HepG2 (cell line): ENCODE measurements around the gene NAA35. TPM values are rescaled to one million over a fixed set of nuclear protein-coding genes. Genes with fewer than 3 reads are reported as not detected.

Experiments used
- ATAD3A ChIP-seq: sonication (generic); formaldehyde crosslinking; IDR thresholded peaks from 2 replicates; pipeline ENCODE4 v1.4.0; 2020; ENCODE audit warnings: missing genetic modification reagents
- BCL6 ChIP-seq: IDR thresholded peaks from 2 replicates; pipeline ENCODE4 v1.6.1; 2016; ENCODE audit warnings: missing genetic modification reagents, missing compliant biosample characterization
- BORCS8-MEF2B ChIP-seq: sonication (generic); formaldehyde crosslinking; IDR thresholded peaks from 2 replicates; pipeline ENCODE4 v1.8.0; 2022; ENCODE audit warnings: mild to moderate bottlenecking, missing genetic modification reagents
- CSRNP2 ChIP-seq: sonication (generic); formaldehyde crosslinking; conservative IDR thresholded peaks from 2 replicates; pipeline ENCODE4 v1.8.0; 2022; ENCODE audit warnings: low read depth, missing genetic modification reagents
- GATAD1 ChIP-seq: IDR thresholded peaks from 2 replicates; pipeline ENCODE4 v1.6.1; 2016; ENCODE audit warnings: missing genetic modification reagents, missing compliant biosample characterization
- HMG20B ChIP-seq: conservative IDR thresholded peaks from 2 replicates; pipeline ENCODE4 v1.6.1; 2016; ENCODE audit warnings: missing genetic modification reagents, missing compliant biosample characterization
- KAT2B ChIP-seq: fragments of 150-350 bp; IDR thresholded peaks from 2 replicates; pipeline ENCODE4 v1.6.1; 2014; ENCODE audit warnings: low read depth, low read length, borderline replicate concordance
- MTERF4 ChIP-seq: sonication (generic); formaldehyde crosslinking; IDR thresholded peaks from 2 replicates; pipeline ENCODE4 v1.8.0; 2023; ENCODE audit warnings: mild to moderate bottlenecking, missing genetic modification reagents
- PLSCR1 ChIP-seq: sonication (generic); formaldehyde crosslinking; IDR thresholded peaks from 2 replicates; pipeline ENCODE4 v1.5.0; 2020; ENCODE audit warnings: missing genetic modification reagents, mild to moderate bottlenecking, borderline replicate concordance
- RBFOX2 ChIP-seq: fragments of 200-400 bp; formaldehyde crosslinking; IDR thresholded peaks from 2 replicates; pipeline ENCODE4 v1.6.1; 2017; ENCODE audit warnings: low read depth, mild to moderate bottlenecking, low read length
- SAP130 ChIP-seq: IDR thresholded peaks from 2 replicates; pipeline ENCODE4 v1.6.1; 2016; ENCODE audit warnings: low read depth
- TEAD3 ChIP-seq: optimal IDR thresholded peaks from 2 replicates; pipeline ENCODE3; 2016; ENCODE audit warnings: borderline replicate concordance
- WIZ ChIP-seq: sonication (generic); formaldehyde crosslinking; IDR thresholded peaks from 2 replicates; pipeline ENCODE4 v1.5.1; 2020; ENCODE audit warnings: mild to moderate bottlenecking, missing genetic modification reagents
- ZNF607 ChIP-seq: sonication (generic); formaldehyde crosslinking; IDR thresholded peaks from 2 replicates; pipeline ENCODE4 v1.5.1; 2020; ENCODE audit warnings: missing genetic modification reagents, mild to moderate bottlenecking, borderline replicate concordance
- ZNF646 ChIP-seq: sonication (generic); formaldehyde crosslinking; IDR thresholded peaks from 2 replicates; pipeline ENCODE4 v1.9.0; 2021; ENCODE audit warnings: mild to moderate bottlenecking, missing genetic modification reagents
- ZNF891 ChIP-seq: sonication (generic); formaldehyde crosslinking; IDR thresholded peaks from 2 replicates; pipeline ENCODE4 v1.5.0; 2020; ENCODE audit warnings: mild to moderate bottlenecking, missing genetic modification reagents
- ZSCAN30 ChIP-seq: sonication (generic); formaldehyde crosslinking; IDR thresholded peaks from 2 replicates; pipeline ENCODE4 v1.5.0; 2020; ENCODE audit warnings: mild to moderate bottlenecking, missing genetic modification reagents
- ZSCAN31 ChIP-seq: sonication (generic); formaldehyde crosslinking; IDR thresholded peaks from 2 replicates; pipeline ENCODE4 v1.5.0; 2020; ENCODE audit warnings: low read depth, mild to moderate bottlenecking, missing genetic modification reagents
- polyA plus RNA-seq, 8 experiments: library from polyadenylated mRNA; depleted of rRNA in 3 of 8; stranded (reverse) in 7 of 8; unstranded in 1 of 8; fragments of >200 nt; fragmentation: Illumina TruSeq in 4 of 8; extraction: Trizol in 4 of 8; gene quantifications; 2 replicates each; pipeline versions ENCODE4 v1.2.1 to v1.2.3, GENCODE V29; 2011 to 2016; ENCODE audit warnings: low read depth in 4 of 8, missing spikeins in 1 of 8, mixed read lengths in 1 of 8; ENCODE audit not compliant: insufficient read depth in 1 of 8
- total RNA-seq, 5 experiments: library from RNA; depleted of rRNA; stranded (reverse); fragments of >200 nt; fragmentation: Illumina TruSeq; extraction: Trizol; gene quantifications; 2 replicates each; pipeline ENCODE4 v1.2.3, GENCODE V29; 2016; ENCODE audit warnings: low read depth in 1 of 5
- TF ChIP-seq, protein P1 (sequence below): sonication (generic); formaldehyde crosslinking; IDR thresholded peaks from 2 replicates; pipeline ENCODE4 v1.8.0; 2022; ENCODE audit warnings: mild to moderate bottlenecking, missing genetic modification reagents, moderate library complexity

Gene NAA35
- total and polyA plus RNA-seq, 2 of the 13 experiments (the other 11 are each of a cell fraction or from before 2014, with no cell fraction given) = 21.6 to 28.9 TPM

DNA sequence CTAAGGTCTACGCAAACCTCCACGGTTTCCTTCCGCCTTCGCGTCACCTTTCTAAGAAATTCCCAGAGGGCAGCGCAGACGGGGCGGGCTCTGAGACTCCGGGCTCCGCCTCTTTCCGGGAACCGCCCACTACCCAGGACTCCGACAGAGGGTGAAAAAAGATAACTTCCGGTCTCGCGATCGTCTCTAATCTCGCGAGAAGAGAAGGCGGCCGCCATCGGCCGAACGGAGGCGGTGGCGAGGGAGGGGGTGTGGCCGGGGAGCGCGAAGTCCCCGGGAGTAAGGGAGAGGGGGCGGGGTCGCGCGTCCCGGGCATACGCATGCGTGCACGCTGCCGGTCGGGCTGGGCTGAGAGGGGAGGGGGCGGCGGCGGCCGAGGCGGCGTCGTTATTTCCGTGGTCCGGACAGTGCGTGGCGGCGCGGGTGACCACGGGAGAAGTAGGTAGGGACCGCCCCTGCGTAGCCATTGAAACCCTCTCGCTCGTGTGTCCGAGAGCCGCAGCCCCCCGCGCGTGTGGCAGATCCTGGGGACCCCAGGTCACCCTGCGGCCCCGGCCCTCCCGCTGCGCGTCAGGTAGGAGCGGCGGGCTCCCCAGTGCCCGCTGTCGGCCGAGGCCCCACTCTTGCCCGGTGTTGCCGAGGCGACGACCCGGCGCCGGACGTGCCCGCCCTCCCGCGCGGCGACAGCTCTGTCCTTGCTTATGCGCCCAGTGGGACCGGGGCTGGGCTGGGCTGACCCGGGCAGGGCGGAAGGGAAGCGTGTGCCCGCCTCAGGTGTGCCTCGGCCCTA is at the start of gene NAA35 (continued):
- TF ChIP-seq RBFOX2 (peak; percentile 91), BORCS8-MEF2B (CRISPR knock-in tag) (peak; percentile 45; the same call in 1 of the 2 replicates), TEAD3 (CRISPR knock-in tag) (no peak), ZNF891 (CRISPR knock-in tag) (peak; percentile 67; the same call in 1 of the 2 replicates), CSRNP2 (no peak), ATAD3A (no peak), WIZ (CRISPR knock-in tag) (no peak), ZSCAN30 (CRISPR knock-in tag) (no peak), SAP130 (CRISPR knock-in tag) (peak; percentile 87), GATAD1 (CRISPR knock-in tag) (peak; percentile 68; the same call in 1 of the 2 replicates), KAT2B (no peak), ZNF607 (CRISPR knock-in tag) (peak; percentile 42; the same call in 1 of the 2 replicates), BCL6 (CRISPR knock-in tag) (peak; percentile 99), PLSCR1 (CRISPR knock-in tag) (no peak), HMG20B (CRISPR knock-in tag) (no peak), ZSCAN31 (peak; percentile 78), ZNF646 (CRISPR knock-in tag) (no peak), MTERF4 (peak; percentile 68; the same call in 1 of the 2 replicates)
- TF ChIP-seq, protein P1, sequence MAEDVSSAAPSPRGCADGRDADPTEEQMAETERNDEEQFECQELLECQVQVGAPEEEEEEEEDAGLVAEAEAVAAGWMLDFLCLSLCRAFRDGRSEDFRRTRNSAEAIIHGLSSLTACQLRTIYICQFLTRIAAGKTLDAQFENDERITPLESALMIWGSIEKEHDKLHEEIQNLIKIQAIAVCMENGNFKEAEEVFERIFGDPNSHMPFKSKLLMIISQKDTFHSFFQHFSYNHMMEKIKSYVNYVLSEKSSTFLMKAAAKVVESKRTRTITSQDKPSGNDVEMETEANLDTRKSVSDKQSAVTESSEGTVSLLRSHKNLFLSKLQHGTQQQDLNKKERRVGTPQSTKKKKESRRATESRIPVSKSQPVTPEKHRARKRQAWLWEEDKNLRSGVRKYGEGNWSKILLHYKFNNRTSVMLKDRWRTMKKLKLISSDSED = no peak
